HEK293T (cell line): ENCODE data around the gene SPATA31D3.

Experiments
- ELF4 ChIP-seq: fragments of 450-650 bp; IDR thresholded peaks from 2 replicates; pipeline ENCODE4 v1.6.1; 2017; ENCODE audit warnings: antibody characterized with exemption
- FOXK2 ChIP-seq: fragments of 450-650 bp; IDR thresholded peaks from 2 replicates; pipeline ENCODE4 v1.6.1; 2016; ENCODE audit warnings: mild to moderate bottlenecking
- HDGF ChIP-seq: fragments of 450-650 bp; IDR thresholded peaks from 2 replicates; pipeline ENCODE4 v1.6.1; 2017; ENCODE audit warnings: antibody characterized with exemption, borderline replicate concordance

GRCh38 chr9:81902626-81903025 lies 40.7 kb upstream of the SPATA31D3 start:
- TF ChIP-seq HDGF = no peak
- TF ChIP-seq FOXK2 = no peak
- TF ChIP-seq ELF4 = no peak
